Parathyroid adenoma (tissue), 2 donors: Measurements from ENCODE around the gene HESX1.

Experiments
- H2AFZ ChIP-seq: fragments of 300-600 bp; sonication (generic); one replicate; pipeline ENCODE4 v1.7.0; 2017; ENCODE audit warnings: antibody characterized with exemption, mild to moderate bottlenecking
- H3K27ac ChIP-seq: fragments of 300-600 bp; sonication (generic); one replicate; pipeline ENCODE4 v1.7.0; 2017
- H3K27me3 ChIP-seq: fragments of 300-600 bp; sonication (generic); one replicate; pipeline ENCODE4 v1.7.0; 2017; ENCODE audit warnings: low read length; ENCODE audit not compliant: control insufficient read depth, insufficient read depth
- H3K36me3 ChIP-seq: fragments of 300-600 bp; sonication (generic); one replicate; pipeline ENCODE4 v1.7.0; 2017; ENCODE audit warnings: low read length; ENCODE audit not compliant: control insufficient read depth, insufficient read depth
- H3K4me1 ChIP-seq: fragments of 300-600 bp; sonication (generic); one replicate; pipeline ENCODE4 v1.7.0; 2017; ENCODE audit warnings: control low read depth
- H3K4me2 ChIP-seq: fragments of 300-600 bp; sonication (generic); one replicate; pipeline ENCODE4 v1.7.0; 2017; ENCODE audit warnings: low read length
- H3K4me3 ChIP-seq: fragments of 300-600 bp; sonication (generic); one replicate; pipeline ENCODE4 v1.7.0; 2017; ENCODE audit warnings: low read depth, low read length
- H3K79me2 ChIP-seq: fragments of 300-600 bp; sonication (generic); one replicate; pipeline ENCODE4 v1.7.0; 2017; ENCODE audit warnings: control low read depth
- H3K9ac ChIP-seq: fragments of 300-600 bp; sonication (generic); one replicate; pipeline ENCODE4 v1.7.0; 2017; ENCODE audit warnings: mild to moderate bottlenecking
- H3K9me3 ChIP-seq: fragments of 300-600 bp; sonication (generic); one replicate; pipeline ENCODE4 v1.7.0; 2017; ENCODE audit warnings: low read length; ENCODE audit not compliant: control insufficient read depth
- CTCF ChIP-seq: fragments of 300-600 bp; sonication (generic); IDR thresholded peaks from one replicate; pipeline ENCODE4 v1.7.0; 2017; ENCODE audit warnings: antibody characterized with exemption, mild to moderate bottlenecking
- donor health status: primary hyperparathyroidism.

Gene HESX1

GRCh38 chr3:57169872-57170623 lies 29.7 kb downstream of the HESX1 start:
- H3K4me1 ChIP-seq, result peaks cover 16% of the 10 kb centered on the region
- no peaks in the 10 kb centered on the region for H3K79me2 ChIP-seq
- H3K27me3 ChIP-seq, result no peaks in the 10 kb centered on the region
- no peaks in the 10 kb centered on the region for H3K36me3 ChIP-seq
- peak overlapping the region; percentile 81 for H2AFZ ChIP-seq
- H3K9ac ChIP-seq, result no peak overlapping the region
- peak overlapping the region; percentile 64 for H3K4me2 ChIP-seq
- H3K4me3 ChIP-seq, result peak overlapping the region; percentile 41
- peak; percentile 90 for TF ChIP-seq CTCF
- no peaks in the 10 kb centered on the region for H3K9me3 ChIP-seq
- no peak overlapping the region for H3K27ac ChIP-seq

- no peaks in the 10 kb centered on the region for H3K36me3 ChIP-seq
- TF ChIP-seq CTCF, result no peak
- H2AFZ ChIP-seq, result peak overlapping the region; percentile 81
Observed at GRCh38 chr3:57169108-57169507, 30.7 kb downstream of the HESX1 start.

GRCh38 chr3:57168151-57168550 lies 31.6 kb downstream of the HESX1 start:
- H3K79me2 ChIP-seq, result no peaks in the 10 kb centered on the region
- no peaks in the 10 kb centered on the region for H3K36me3 ChIP-seq

More at GRCh38 chr3:57169108-57169507, 30.7 kb downstream of the HESX1 start:
- H3K4me2 ChIP-seq, result peak overlapping the region; percentile 22
- H3K27ac ChIP-seq, result no peak overlapping the region
- peaks cover 16% of the 10 kb centered on the region for H3K4me1 ChIP-seq
- H3K27me3 ChIP-seq, result no peaks in the 10 kb centered on the region
- no peak overlapping the region for H3K4me3 ChIP-seq
- no peaks in the 10 kb centered on the region for H3K79me2 ChIP-seq
- no peak overlapping the region for H3K9ac ChIP-seq
- no peaks in the 10 kb centered on the region for H3K9me3 ChIP-seq

GRCh38 chr3:57166660-57167059 lies 33.1 kb downstream of the HESX1 start:
- Histone ChIP-seq H3K79me2 (no peaks in the 10 kb centered on the region), H3K9me3 (no peaks in the 10 kb centered on the region), H3K36me3 (no peaks in the 10 kb centered on the region), H3K27me3 (no peaks in the 10 kb centered on the region), H3K9ac (no peak overlapping the region), H2AFZ (no peak overlapping the region), H3K4me2 (no peak overlapping the region), H3K27ac (no peak overlapping the region), H3K4me3 (no peak overlapping the region), H3K4me1 (peaks cover 16% of the 10 kb centered on the region)
- TF ChIP-seq CTCF, result no peak

More at GRCh38 chr3:57168151-57168550, 31.6 kb downstream of the HESX1 start:
- Histone ChIP-seq H3K9ac (no peak overlapping the region), H2AFZ (no peak overlapping the region), H3K4me3 (no peak overlapping the region), H3K27ac (no peak overlapping the region), H3K27me3 (no peaks in the 10 kb centered on the region), H3K4me1 (peaks cover 16% of the 10 kb centered on the region), H3K4me2 (no peak overlapping the region), H3K9me3 (no peaks in the 10 kb centered on the region)
- TF ChIP-seq CTCF, result no peak

- no peak overlapping the region for H3K4me2 ChIP-seq
- H3K9ac ChIP-seq, result no peak overlapping the region
- H2AFZ ChIP-seq, result no peak overlapping the region
- no peak overlapping the region for H3K4me3 ChIP-seq
- no peaks in the 10 kb centered on the region for H3K79me2 ChIP-seq
- no peaks in the 10 kb centered on the region for H3K9me3 ChIP-seq
- peaks cover 16% of the 10 kb centered on the region for H3K4me1 ChIP-seq
- no peak for TF ChIP-seq CTCF
- H3K27ac ChIP-seq, result no peak overlapping the region
- H3K36me3 ChIP-seq, result no peaks in the 10 kb centered on the region
- no peaks in the 10 kb centered on the region for H3K27me3 ChIP-seq
Observed at GRCh38 chr3:57165641-57166040, 34.1 kb downstream of the HESX1 start.
